HG03064 (cell line): ENCODE results near the gene HTN3.
A peak's percentile ranks its signal among the peaks of the same experiment; 100 is the strongest.
"Not testable (repeated sequence)": the region's sequence is repeated elsewhere in the genome, so short reads cannot be mapped to it uniquely, and the experiment has no call there.

Experiments
- ATAC-seq: cut with Tn5 transposase; IDR thresholded peaks from one replicate; pipeline ENCODE4 v1.9.1; 2021; ENCODE audit warnings: low read depth; ENCODE audit not compliant: unreplicated experiment

HTN3 gene

GRCh38 chr4:70028159-70028558 is at the start of gene HTN3:
Gene HTN3 (plus strand): TSS chr4:70028459. CDS start chr4:70030741, 2,282 bp downstream.
- ATAC-seq, result not testable (repeated sequence)

- no peak for ATAC-seq
Measured at GRCh38 chr4:69984030-69984443, 44.2 kb upstream of the HTN3 start.

DNA sequence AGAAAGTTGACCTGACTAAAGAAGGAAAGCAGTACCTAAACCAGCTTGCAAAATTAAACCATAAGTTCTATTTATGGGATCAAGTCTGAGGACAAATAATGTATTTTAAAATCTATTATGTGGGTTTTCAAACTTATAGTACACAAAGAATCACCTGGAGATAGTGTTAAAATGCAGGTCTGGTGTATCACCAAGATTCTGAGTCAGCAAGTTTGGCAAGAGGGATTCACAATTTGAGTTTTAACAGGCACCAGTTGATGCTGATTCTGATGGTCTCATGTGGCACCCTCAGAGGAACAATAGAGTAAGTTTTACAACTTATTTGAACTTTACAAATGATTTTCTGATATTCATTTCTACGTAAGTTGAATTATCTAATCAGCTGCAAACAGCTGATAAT is 41.6 kb upstream of the HTN3 start:
- ATAC-seq, result no peak

DNA sequence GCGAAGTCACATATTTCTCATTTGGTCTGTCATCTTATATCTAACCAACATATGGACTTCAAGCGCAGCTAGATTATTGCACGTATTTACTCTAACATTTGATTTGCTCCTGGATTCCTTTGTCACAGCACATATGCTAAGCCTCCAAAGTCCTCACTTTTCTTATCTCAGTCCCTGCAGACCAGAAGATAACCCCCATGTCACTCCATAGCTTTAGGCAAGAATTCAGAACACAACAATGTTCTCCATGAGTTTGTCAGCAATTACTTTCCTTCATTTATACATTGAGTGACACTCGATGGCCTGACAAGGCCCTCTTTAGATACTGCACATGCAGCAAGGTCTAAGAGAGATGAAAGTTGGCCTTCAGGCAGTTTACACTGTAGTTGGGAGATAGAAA is 37.2 kb upstream of the HTN3 start:
- no peak for ATAC-seq

GRCh38 chr4:69994782-69995181 is 33.5 kb upstream of the HTN3 start:
- no peak for ATAC-seq

GRCh38 chr4:69995526-69996016 is 32.7 kb upstream of the HTN3 start, which contains the start of gene STATH:
Gene STATH (plus strand): TSS chr4:69995966. CDS start chr4:69998438, 2,472 bp downstream.
- ATAC-seq, result no peak

DNA sequence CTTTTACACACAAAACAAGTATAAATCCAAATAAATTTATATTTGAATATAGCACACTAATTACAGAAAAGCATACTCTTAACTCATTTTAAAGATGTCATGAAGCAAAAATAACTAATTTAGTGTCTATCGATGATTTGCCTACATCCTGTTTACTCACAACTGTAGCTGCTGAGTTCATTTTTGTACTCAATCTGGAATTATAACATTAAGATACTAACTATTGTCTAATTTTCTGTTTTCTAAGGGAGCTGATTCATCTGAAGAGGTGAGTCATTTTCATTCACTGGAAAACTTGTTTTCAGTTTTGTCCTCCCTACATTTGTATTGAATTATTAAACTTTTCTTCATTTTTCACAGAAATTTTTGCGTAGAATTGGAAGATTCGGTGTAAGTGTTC is 28.8 kb upstream of the HTN3 start:
- ATAC-seq, result no peak

DNA sequence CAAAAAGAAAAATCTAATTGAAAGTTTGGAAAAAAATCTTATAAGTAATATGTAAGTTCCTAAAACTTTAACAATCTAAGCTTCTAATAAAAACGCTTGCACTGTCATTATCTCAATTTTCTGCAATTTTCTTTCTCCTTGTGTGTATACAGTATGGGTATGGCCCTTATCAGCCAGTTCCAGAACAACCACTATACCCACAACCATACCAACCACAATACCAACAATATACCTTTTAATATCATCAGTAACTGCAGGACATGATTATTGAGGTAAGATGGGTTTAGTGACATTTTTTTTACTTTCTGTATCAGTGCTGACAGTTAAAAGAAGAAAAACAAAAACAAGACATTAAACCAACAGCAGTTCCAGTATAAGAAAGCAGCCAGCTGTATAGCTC is 27.5 kb upstream of the HTN3 start:
- ATAC-seq, result no peak

- no peak for ATAC-seq
Measured at GRCh38 chr4:70002507-70002906, 25.8 kb upstream of the HTN3 start.

DNA sequence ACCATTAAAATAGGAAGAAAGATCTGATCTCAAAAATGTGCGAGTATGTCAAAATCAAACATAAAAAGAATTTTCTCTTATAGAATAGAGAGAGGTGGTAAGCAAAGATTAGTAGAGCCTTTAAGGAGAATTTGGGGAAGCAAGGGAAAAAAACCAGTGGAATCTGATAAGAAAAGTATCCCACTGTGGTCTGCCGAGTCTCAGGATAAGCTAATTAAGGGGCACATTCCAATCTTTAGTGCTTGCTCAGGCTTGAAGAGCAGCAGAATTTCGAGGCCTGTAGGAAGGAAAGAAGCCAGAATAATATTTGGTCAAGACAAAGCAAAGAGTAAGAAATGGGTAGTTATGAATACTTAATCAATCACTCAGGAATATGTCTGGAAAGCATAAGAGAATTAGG is 19.5 kb upstream of the HTN3 start:
- ATAC-seq, result no peak

- ATAC-seq, result not testable (repeated sequence)
Measured at GRCh38 chr4:70019006-70019405, 9.3 kb upstream of the HTN3 start.

GRCh38 chr4:70023218-70023617 is 5.0 kb upstream of the HTN3 start:
- ATAC-seq, result no peak

- ATAC-seq, result no peak
Measured at GRCh38 chr4:70027011-70027410, 1.2 kb upstream of the HTN3 start.

GRCh38 chr4:70037559-70037958 is 9.3 kb downstream of the HTN3 start:
- ATAC-seq, result not testable (repeated sequence)

- not testable (repeated sequence) for ATAC-seq
Measured at GRCh38 chr4:70039928-70040327, 11.7 kb downstream of the HTN3 start.

- no peak for ATAC-seq
Measured at GRCh38 chr4:70041652-70042286, 13.5 kb downstream of the HTN3 start.

- not testable (repeated sequence) for ATAC-seq
Measured at GRCh38 chr4:70050138-70050537, 21.9 kb downstream of the HTN3 start, which contains the start of gene HTN1. Gene HTN1 (plus strand): TSS chr4:70050438. CDS start chr4:70053077, 2,639 bp downstream.

DNA sequence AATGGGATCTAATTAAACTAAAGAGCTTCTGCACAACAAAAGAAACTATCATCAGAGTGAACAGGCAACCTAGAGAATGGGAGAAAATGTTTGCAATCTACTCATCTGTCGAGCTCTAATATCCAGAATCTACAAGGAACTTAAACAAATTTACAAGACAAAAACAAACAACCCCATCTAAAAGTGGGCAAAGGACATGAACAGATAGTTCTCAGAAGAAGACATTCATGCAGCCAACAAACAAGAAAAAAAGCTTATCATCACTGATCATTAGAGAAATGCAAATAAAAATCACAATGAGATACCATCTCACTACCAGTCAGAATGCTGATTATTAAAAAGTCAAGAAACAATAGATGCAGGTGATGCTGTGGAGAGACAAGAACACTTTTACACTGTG is 28.3 kb downstream of the HTN3 start:
- not testable (repeated sequence) for ATAC-seq

DNA sequence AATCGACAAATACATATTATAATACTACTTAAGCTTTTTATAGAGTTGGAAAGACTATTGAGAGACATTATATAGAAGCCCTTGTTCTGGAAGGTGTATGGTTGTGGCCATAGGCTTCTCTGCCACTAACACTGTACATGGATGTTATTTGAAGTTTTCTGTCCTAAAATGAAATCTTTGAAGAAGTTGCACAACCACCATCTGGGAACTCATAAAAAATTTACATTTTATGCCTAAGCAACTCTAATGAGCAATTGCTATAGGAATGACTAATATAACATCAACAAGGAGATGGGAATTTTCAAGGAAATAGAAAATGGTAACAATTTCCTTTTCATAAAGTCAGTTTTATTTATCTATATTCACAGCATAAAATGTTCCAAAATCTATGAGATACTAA is 29.4 kb downstream of the HTN3 start:
- ATAC-seq, result no peak

DNA sequence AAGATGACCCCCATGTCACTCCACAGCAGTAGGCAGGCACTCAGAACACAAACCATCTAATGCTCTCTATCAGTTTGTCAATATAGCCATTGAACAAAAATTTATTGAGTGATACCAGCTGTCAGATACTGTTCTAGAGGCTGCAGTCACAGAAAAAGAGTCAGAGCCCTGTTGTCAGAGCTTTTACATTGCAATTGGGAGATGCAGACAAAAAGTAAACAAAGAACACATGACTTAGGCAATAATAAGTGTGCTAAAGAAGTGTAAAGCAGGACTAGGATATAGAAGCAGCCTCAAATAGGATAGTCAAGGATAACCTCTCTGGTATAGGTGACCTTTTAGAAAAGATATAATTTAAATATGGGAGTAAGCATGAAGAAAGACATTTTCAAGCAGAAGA is 30.9 kb downstream of the HTN3 start:
- ATAC-seq, result no peak

- ATAC-seq, result peak; percentile 77
Measured at GRCh38 chr4:70062000-70062399, 33.7 kb downstream of the HTN3 start.

- ATAC-seq, result no peak
Measured at GRCh38 chr4:70080205-70080604, 51.9 kb downstream of the HTN3 start.
